SH-SY5Y (cell line): Measurements from ENCODE around the gene NRDE2.

Experiments used
- GATA2 ChIP-seq: IDR thresholded peaks from 2 replicates; pipeline ENCODE4 v1.6.1; 2011; ENCODE audit warnings: mild to moderate bottlenecking, low read depth, low read length
- GATA3 ChIP-seq: IDR thresholded peaks from 2 replicates; pipeline ENCODE4 v1.6.1; 2011; ENCODE audit warnings: low read depth, mild to moderate bottlenecking, low read length, moderate library complexity

Gene NRDE2

GRCh38 chr14:90276646-90277367 lies 54.9 kb downstream of the NRDE2 start:
- TF ChIP-seq GATA3 (no peak), GATA2 (no peak)

- TF ChIP-seq GATA2, result no peak
- TF ChIP-seq GATA3, result no peak
Measured at GRCh38 chr14:90275820-90276219, 55.9 kb downstream of the NRDE2 start.

- TF ChIP-seq GATA3 (no peak), GATA2 (no peak)
Measured at GRCh38 chr14:90275458-90275814, 56.3 kb downstream of the NRDE2 start.

DNA sequence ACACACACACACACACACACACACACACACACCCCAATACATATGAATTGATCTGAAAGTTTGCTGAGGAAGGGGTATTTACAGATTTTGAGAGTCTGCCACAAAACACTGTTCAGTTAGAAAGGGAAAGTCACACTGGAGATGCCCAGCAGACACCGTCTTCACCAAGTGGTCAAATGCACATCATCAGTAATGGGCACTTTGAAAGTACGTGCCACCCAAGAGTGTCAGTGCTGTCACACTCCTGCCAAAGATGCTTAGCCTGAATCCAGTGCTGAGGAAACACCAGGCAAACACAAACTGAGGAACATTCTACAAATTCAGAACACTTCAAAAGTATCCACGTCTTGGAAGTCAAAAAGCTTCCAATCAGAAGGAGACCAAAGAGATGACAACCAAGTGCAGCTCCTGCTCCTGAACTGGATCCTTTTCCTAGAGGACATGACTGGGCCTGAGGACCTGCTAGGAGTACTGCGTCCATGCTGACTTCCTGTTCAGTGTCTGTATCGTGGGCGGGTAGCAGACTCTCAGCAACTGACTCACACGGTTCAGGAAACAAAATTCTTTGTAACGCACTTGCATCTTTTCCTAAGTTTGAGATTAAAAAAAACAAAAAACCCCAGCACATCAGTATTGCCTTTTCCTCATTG lies 56.8 kb downstream of the NRDE2 start:
- no peak for TF ChIP-seq GATA2
- no peak for TF ChIP-seq GATA3

DNA sequence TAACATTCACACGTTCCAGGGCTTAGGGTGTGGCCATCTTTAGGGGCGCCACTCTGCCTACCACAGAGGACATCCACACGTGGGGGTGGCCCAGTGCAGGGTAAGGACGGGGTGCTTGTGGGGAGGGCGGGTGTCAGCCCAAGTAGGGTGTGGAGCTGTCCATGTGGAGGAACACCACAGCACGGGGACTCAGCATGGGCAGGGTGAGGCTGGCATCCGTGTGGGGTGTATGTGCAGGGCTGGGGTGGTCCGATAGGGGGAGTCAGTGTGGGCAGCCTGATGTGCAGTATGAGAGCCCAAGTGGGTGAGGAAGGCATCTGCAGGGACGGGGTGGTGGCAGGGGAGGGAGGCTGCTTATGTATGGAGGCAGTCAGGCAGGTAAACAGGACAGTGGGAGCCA lies 57.7 kb downstream of the NRDE2 start:
- TF ChIP-seq GATA2 (no peak), GATA3 (no peak)

- no peak for TF ChIP-seq GATA3
- no peak for TF ChIP-seq GATA2
Measured at GRCh38 chr14:90273532-90273931, 58.2 kb downstream of the NRDE2 start.

DNA sequence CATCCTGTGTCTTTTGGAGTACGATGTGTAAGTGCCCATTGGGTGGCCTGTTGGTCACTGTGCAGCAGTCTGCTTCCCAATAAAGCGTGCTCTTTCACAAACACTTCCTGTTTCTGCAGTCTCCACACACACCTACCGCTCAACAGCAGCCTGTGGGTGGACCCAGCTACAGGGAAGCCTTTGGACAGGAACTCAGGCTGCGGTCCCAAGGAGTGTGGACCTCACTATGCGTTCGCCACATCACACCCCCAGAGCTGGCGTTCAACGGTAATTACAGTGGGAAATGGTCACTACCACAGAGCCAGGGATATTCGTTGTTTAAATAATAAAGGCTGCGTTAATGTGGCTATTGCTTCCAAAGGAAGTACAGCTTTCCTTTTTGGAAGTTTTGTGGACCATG lies 59.2 kb downstream of the NRDE2 start:
- TF ChIP-seq GATA2 (no peak), GATA3 (no peak)

GRCh38 chr14:90268420-90268819 lies 63.3 kb downstream of the NRDE2 start:
- no peak for TF ChIP-seq GATA3
- TF ChIP-seq GATA2, result no peak

DNA sequence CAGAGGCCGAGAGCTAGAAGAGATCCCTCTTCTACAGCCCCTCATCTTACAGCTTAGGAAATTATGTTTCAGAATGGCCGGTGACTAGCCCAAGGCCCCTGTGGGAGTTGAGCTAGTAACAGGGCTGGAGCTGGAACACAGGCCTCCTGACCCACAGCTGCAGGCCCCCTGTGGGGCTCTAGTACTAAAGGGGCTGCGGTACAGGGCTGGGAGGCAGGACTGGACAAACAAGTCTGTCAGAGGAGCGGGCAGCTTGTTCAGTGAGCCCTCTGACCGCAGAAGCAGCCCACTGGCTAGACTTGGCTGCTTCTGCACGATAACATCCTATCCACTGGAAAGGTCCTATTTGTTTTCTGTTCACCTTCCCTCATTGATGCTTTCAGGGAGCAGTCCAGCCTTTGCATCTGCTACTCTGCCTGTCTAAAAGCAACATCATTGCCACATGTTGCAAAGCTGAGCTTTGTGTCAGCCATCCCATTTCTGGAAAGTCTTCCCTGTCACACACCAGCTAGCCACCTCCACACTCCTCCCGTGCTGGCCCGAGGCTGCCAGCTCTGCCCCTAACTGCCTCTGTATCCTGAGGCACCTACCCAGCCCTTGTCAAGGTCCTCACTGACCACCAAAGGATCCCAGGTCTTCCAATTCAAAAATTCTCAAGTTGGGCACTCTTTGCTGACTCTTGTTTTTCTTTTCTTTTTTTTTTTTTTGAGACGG lies 65.1 kb downstream of the NRDE2 start:
- TF ChIP-seq GATA2 (no peak), GATA3 (no peak)

DNA sequence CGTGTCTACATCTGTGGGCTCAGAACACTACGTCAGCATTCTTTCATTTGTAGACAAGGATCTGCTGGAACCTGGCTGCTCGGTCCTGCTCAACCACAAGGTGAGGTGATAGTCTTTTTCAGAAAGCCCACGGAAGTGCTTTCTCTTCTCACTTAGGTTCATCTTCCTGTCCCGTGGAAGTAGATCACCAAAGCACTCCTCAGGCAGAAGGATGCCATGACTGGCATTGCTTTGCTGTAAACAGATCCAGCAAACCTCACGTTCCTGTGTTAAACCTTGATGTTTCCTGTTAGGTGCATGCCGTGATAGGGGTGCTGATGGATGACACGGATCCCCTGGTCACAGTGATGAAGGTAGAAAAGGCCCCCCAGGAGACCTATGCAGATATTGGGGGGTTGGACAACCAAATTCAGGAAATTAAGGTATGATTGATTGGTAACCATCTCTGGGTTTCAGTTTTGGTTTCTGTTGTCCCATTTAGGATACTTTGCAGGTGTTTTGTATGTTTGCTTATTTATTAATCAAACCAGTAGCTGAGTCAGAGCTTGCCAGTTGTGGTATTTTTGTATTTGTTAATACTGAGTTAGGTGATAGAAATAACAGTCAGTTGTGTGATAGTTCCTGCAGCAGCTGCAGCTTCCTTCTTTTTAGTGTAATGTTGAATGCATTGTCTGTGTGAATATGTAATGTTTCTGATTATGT lies 67.8 kb downstream of the NRDE2 start:
- no peak for TF ChIP-seq GATA3
- TF ChIP-seq GATA2, result no peak

DNA sequence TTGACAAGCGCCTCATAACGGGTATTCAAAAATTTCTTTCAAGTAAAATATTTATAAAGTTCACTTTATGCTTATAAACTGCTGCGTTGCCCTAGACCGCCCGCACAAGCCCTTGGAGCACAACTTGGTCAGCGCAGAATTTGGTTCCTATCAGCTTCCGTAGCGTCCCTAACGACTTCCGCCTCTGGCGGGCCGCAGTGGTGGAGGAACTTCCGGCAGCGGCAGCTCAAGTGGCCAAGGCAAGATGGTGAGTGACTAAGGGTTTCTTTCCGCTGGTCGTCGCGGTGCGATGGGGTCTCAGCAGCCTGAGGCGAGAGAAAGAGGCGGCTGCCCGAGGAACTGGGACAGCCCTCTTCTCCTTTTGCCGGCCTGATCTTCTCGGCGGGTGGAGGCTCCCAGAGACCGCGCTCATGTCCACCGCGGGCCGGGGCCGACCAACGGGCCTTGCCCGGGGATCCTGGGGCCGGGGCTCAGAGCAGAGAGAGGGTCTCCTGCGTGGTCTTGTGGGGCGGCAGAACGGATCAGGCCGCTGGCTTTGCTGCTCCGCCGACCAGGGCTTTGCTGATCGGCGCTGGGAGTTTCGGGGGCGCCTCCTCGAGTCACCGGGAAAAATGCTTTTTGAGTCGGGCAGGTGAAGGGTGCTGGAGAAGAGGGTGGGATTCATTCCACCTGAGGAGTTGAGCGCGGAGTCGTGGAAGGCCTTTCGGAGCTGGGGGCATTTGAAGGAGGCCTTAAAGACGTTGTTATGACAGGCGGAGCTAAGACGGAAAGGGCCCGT lies 75.2 kb downstream of the NRDE2 start, which contains the start of gene PSMC1:
PSMC1 (plus strand) TSS at position 200 of the 778 bp plus-strand sequence; CDS start at position 245, 45 bp downstream.
- TF ChIP-seq GATA2, result no peak
- no peak for TF ChIP-seq GATA3

DNA sequence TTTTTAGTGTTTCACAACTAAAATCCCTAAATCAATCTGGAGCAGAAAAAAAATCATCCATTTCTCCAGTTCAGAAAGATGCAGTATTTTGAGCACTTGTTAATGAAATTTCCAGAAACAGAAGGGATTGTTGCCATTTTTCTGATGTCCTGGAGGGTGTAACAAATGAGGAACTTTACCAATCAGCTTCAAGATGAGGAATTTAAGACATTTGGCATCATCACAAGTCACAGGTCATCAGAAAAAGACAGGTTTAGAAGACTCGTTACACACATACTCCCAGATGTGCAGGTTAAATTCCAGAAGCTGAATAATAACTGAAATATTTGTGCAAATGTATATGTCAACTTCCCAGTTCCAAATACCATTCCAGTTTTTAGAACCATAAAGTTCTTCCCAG lies 75.9 kb downstream of the NRDE2 start:
- TF ChIP-seq GATA3, result no peak
- no peak for TF ChIP-seq GATA2

GRCh38 chr14:90253826-90254225 lies 77.9 kb downstream of the NRDE2 start:
- TF ChIP-seq GATA3, result no peak
